ENCODE measurements around the gene AFF3. TPM values are rescaled to one million over a fixed set of nuclear protein-coding genes. Genes with fewer than 3 reads are reported as not detected.
A peak's percentile ranks its signal among the peaks of the same experiment; 100 is the strongest.
"Not testable (repeated sequence)": the region's sequence is repeated elsewhere in the genome, so short reads cannot be mapped to it uniquely, and the experiment has no call there.

AFF3 gene
- total RNA-seq, 1 experiment from 2014 or later = 0.22 TPM

DNA sequence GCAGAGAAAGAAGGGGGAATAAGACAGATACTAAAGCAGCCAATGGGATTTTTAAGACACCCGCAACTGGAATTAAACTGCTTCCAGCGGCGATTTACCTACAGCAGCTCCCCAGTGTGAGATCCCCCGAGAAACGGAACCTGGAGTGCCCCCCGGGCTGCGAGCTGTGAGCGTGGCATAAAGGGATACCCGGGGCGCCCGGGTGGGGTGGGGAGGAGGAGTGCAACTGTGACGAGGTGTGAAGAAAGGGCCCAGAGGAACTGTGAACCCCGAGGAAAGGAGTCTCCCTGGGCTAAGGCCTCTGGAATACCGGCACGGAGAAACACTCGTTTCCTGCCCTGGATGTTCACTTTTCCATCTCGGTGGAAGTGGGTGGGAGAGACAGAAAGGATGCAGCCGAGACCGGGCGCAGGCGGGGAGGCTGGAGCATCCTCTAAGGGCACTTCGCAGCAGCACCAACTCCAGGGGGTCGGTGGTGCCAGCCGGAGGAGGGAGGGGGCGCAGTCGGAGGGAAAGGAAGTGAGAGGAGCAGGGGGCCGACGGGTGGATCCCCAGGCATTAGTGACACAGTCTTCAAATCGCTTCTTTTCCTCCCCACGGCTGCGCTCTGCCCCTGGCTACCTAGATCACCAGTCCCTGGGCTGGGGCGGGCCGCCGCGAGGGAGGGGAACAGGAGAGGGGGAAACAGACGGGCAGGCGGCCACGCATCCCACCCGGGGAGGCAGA, 38.7 kb downstream of the AFF3 start:
- H3K27me3 Mint-ChIP-seq (ENCODE audit: low read depth) = peaks cover 76% of the 10 kb centered on the region

DNA sequence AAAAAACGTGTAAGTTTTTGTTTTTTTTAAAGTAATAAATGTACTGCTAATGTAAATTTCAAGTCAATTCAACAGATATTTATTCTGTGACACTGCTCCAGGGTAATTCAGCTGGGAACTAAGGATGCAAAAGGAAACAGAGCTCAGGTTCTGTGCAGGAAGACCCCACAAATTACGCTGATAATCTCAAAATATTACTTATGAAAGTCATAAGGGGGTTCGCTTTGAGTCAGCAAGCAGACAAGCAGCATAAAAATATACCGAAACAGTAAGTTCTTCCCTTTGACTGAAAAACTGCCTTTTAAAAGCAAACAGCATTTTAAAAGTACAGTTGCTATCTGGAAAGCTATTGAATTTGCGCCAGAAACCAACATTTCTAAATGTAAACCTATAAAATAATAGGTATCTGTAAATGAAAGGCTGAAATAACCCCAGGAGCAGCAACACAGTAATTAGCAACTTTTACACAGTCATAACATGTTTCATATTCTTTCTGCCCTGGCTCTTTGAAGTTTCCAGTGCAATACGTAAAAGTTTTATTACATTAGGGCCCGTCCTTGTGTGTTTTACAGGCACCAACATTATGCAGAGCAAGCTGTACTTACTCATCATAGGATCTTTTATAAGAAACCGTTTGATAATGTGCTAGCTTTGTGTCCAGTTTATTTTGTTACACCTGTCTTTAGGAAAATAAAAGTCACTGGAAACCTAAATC, 39.8 kb downstream of the AFF3 start:
- H2AK5ac ChIP-seq (ENCODE audit: insufficient read length, low read length); H3K9me3 ChIP-seq (ENCODE audit: control insufficient read depth, low read depth, low read length); H3K4ac ChIP-seq (ENCODE audit: low read depth, low read length); H3K4me2 ChIP-seq (ENCODE audit: insufficient read depth, insufficient read length, low read length); H3K14ac ChIP-seq (ENCODE audit: insufficient read depth, low read length); H3K79me1 ChIP-seq (ENCODE audit: insufficient read depth, low read depth, low read length, poor library complexity, severe bottlenecking); H2BK5ac ChIP-seq (ENCODE audit: insufficient read length, low read length); H3K36me3 Mint-ChIP-seq (ENCODE audit: insufficient read depth in 1 of 3, low read depth in 3 of 3); H2BK15ac ChIP-seq (ENCODE audit: low read depth, low read length); H4K20me1 ChIP-seq (ENCODE audit: control insufficient read depth, insufficient read depth, insufficient read length); H3K9ac ChIP-seq (ENCODE audit: extremely low read depth, insufficient read length, low read length); H3K18ac ChIP-seq (ENCODE audit: insufficient read length, low read depth, low read length); H3K79me2 ChIP-seq (ENCODE audit: insufficient read depth, low read length); H2BK20ac ChIP-seq (ENCODE audit: low read depth, low read length, poor library complexity, severe bottlenecking); H3K56ac ChIP-seq (ENCODE audit: insufficient read length, low read depth, low read length); H3K23me2 ChIP-seq (ENCODE audit: insufficient read length, low read depth, low read length, poor library complexity, severe bottlenecking); H3K27ac Mint-ChIP-seq; H2BK120ac ChIP-seq (ENCODE audit: low read depth, low read length, poor library complexity, severe bottlenecking); H3K9me3 Mint-ChIP-seq; H2BK12ac ChIP-seq (ENCODE audit: insufficient read length, low read depth, low read length); DNase-seq; H3K4me3 Mint-ChIP-seq; H3K27ac ChIP-seq (ENCODE audit: insufficient read length, low read depth, low read length); H3K23ac ChIP-seq (ENCODE audit: insufficient read length, low read depth, low read length); H2AFZ ChIP-seq (ENCODE audit: low read length); H3T11ph ChIP-seq (ENCODE audit: low read length); H4K91ac ChIP-seq (ENCODE audit: insufficient read length, low read depth, low read length); H4K5ac ChIP-seq (ENCODE audit: insufficient read length, low read depth, low read length); H4K8ac ChIP-seq (replicated peaks; ENCODE audit: insufficient read length, low read depth, low read length); H3K4me1 ChIP-seq (ENCODE audit: insufficient read depth, low read length): not testable (repeated sequence)
- peaks cover 11% of the 10 kb centered on the region; the same call in 1 of the 2 replicates for H3K27me3 ChIP-seq (ENCODE audit: insufficient read depth, low read length)
- Mint-ChIP-seq H3K27me3 (ENCODE audit: low read depth) (peaks cover 66% of the 10 kb centered on the region), H3K4me1 (peaks cover 16 to 18% of the 10 kb centered on the region in 2 experiments)
- no CpG with 5 or more reads among the region's 8 CpGs for WGBS (ENCODE audit: extremely low coverage, insufficient read length, low lambda C conversion rate)

More for the DNA sequence above, 38.7 kb downstream of the AFF3 start:
- H4K20me1 ChIP-seq (ENCODE audit: control insufficient read depth, insufficient read depth, insufficient read length); H3K27ac ChIP-seq (ENCODE audit: insufficient read length, low read depth, low read length); H3K4me2 ChIP-seq (ENCODE audit: insufficient read depth, insufficient read length, low read length); H4K91ac ChIP-seq (ENCODE audit: insufficient read length, low read depth, low read length); H3T11ph ChIP-seq (ENCODE audit: low read length); H3K14ac ChIP-seq (ENCODE audit: insufficient read depth, low read length); H3K27ac Mint-ChIP-seq; H3K9me3 ChIP-seq (ENCODE audit: control insufficient read depth, low read depth, low read length); H3K79me1 ChIP-seq (ENCODE audit: insufficient read depth, low read depth, low read length, poor library complexity, severe bottlenecking); H3K56ac ChIP-seq (ENCODE audit: insufficient read length, low read depth, low read length); H4K5ac ChIP-seq (ENCODE audit: insufficient read length, low read depth, low read length); H3K23me2 ChIP-seq (ENCODE audit: insufficient read length, low read depth, low read length, poor library complexity, severe bottlenecking); H2BK15ac ChIP-seq (ENCODE audit: low read depth, low read length); H3K9me3 Mint-ChIP-seq; H3K23ac ChIP-seq (ENCODE audit: insufficient read length, low read depth, low read length); H2BK5ac ChIP-seq (ENCODE audit: insufficient read length, low read length); H2BK120ac ChIP-seq (ENCODE audit: low read depth, low read length, poor library complexity, severe bottlenecking); DNase-seq; H3K4me1 ChIP-seq (ENCODE audit: insufficient read depth, low read length); H4K8ac ChIP-seq (replicated peaks; ENCODE audit: insufficient read length, low read depth, low read length); H3K4ac ChIP-seq (ENCODE audit: low read depth, low read length); H3K79me2 ChIP-seq (ENCODE audit: insufficient read depth, low read length); H2AFZ ChIP-seq (ENCODE audit: low read length); H3K36me3 Mint-ChIP-seq (ENCODE audit: insufficient read depth in 1 of 3, low read depth in 3 of 3); H2AK5ac ChIP-seq (ENCODE audit: insufficient read length, low read length); H3K9ac ChIP-seq (ENCODE audit: extremely low read depth, insufficient read length, low read length); H2BK12ac ChIP-seq (ENCODE audit: insufficient read length, low read depth, low read length); H2BK20ac ChIP-seq (ENCODE audit: low read depth, low read length, poor library complexity, severe bottlenecking); H3K18ac ChIP-seq (ENCODE audit: insufficient read length, low read depth, low read length): not testable (repeated sequence)
- no CpG with 5 or more reads among the region's 39 CpGs for WGBS (ENCODE audit: extremely low coverage, insufficient read length, low lambda C conversion rate)
- H3K4me1 Mint-ChIP-seq = peaks cover 16 to 18% of the 10 kb centered on the region in 2 experiments
- peak overlapping the region; percentile 53 to 77 for H3K4me3 Mint-ChIP-seq
- peaks cover 12% of the 10 kb centered on the region for H3K27me3 ChIP-seq (ENCODE audit: insufficient read depth, low read length)
